IPS-18a (cell line): Measurements from ENCODE around the gene POMGNT1.

ENCODE experiments used
- H3K27ac ChIP-seq: one replicate; pipeline ENCODE4 v1.5.1; 2013; ENCODE audit warnings: low read length
- H3K27me3 ChIP-seq: one replicate; pipeline ENCODE4 v1.6.1; 2013; ENCODE audit warnings: mild to moderate bottlenecking, low read length; ENCODE audit not compliant: control insufficient read depth, insufficient read depth
- H3K36me3 ChIP-seq: one replicate; pipeline ENCODE4 v1.6.1; 2013; ENCODE audit warnings: low read depth, low read length; ENCODE audit not compliant: control insufficient read depth
- H3K4me1 ChIP-seq: one replicate; pipeline ENCODE4 v1.6.1; 2013; ENCODE audit warnings: low read depth, low read length; ENCODE audit not compliant: control insufficient read depth
- H3K4me3 ChIP-seq: one replicate; pipeline ENCODE4 v1.5.1; 2013; ENCODE audit warnings: low read length
- H3K9ac ChIP-seq: one replicate; pipeline ENCODE4 v1.6.1; 2013; ENCODE audit warnings: mild to moderate bottlenecking, low read length, moderate library complexity
- H3K9me3 ChIP-seq: one replicate; pipeline ENCODE4 v1.6.1; 2013; ENCODE audit warnings: low read depth, low read length; ENCODE audit not compliant: control insufficient read depth

The POMGNT1 gene

GRCh38 chr1:46190539-46190938 lies 7.7 kb downstream of the POMGNT1 start:
- no peak overlapping the region for H3K9ac ChIP-seq
- H3K27me3 ChIP-seq: no peaks in the 10 kb centered on the region
- H3K36me3 ChIP-seq: peaks cover 15% of the 10 kb centered on the region
- no peaks in the 10 kb centered on the region for H3K9me3 ChIP-seq
- no peak overlapping the region for H3K4me3 ChIP-seq
- no peaks in the 10 kb centered on the region for H3K4me1 ChIP-seq
- H3K27ac ChIP-seq: no peak overlapping the region

GRCh38 chr1:46188295-46189030 lies 9.8 kb downstream of the POMGNT1 start:
- H3K4me1 ChIP-seq: no peaks in the 10 kb centered on the region
- no peak overlapping the region for H3K9ac ChIP-seq
- no peaks in the 10 kb centered on the region for H3K9me3 ChIP-seq
- H3K36me3 ChIP-seq: peaks cover 15% of the 10 kb centered on the region
- no peak overlapping the region for H3K27ac ChIP-seq
- no peaks in the 10 kb centered on the region for H3K27me3 ChIP-seq
- no peak overlapping the region for H3K4me3 ChIP-seq

GRCh38 chr1:46187106-46187869 lies 10.9 kb downstream of the POMGNT1 start:
- H3K9me3 ChIP-seq: no peaks in the 10 kb centered on the region
- H3K4me3 ChIP-seq: no peak overlapping the region
- H3K27ac ChIP-seq: no peak overlapping the region
- H3K9ac ChIP-seq: no peak overlapping the region
- H3K4me1 ChIP-seq: no peaks in the 10 kb centered on the region
- peaks cover 6% of the 10 kb centered on the region for H3K36me3 ChIP-seq
- no peaks in the 10 kb centered on the region for H3K27me3 ChIP-seq

DNA sequence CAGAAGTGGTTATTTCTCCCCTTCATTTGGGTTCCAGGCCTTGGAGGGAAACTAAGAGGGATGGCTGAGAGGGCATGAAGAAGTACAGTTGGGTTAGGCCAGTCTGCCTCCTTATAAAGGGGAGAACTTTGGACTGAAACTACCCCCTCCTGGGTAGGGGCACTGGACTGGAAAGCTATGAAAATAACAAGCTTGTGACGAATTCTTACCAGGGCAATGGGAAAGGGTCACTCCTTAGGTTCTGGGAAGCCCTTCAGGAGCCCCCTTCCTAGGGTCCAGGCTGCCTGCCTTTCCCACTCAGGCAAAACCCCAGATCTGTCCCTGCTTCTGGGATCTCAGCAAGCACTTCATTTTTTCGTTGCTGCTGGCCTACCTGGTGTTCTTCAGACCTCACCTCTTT lies 12.2 kb downstream of the POMGNT1 start:
- H3K4me1 ChIP-seq: no peaks in the 10 kb centered on the region
- no peak overlapping the region for H3K4me3 ChIP-seq
- H3K27ac ChIP-seq: no peak overlapping the region
- H3K9ac ChIP-seq: no peak overlapping the region
- no peaks in the 10 kb centered on the region for H3K9me3 ChIP-seq
- H3K36me3 ChIP-seq: no peaks in the 10 kb centered on the region
- H3K27me3 ChIP-seq: peaks cover 8% of the 10 kb centered on the region

DNA sequence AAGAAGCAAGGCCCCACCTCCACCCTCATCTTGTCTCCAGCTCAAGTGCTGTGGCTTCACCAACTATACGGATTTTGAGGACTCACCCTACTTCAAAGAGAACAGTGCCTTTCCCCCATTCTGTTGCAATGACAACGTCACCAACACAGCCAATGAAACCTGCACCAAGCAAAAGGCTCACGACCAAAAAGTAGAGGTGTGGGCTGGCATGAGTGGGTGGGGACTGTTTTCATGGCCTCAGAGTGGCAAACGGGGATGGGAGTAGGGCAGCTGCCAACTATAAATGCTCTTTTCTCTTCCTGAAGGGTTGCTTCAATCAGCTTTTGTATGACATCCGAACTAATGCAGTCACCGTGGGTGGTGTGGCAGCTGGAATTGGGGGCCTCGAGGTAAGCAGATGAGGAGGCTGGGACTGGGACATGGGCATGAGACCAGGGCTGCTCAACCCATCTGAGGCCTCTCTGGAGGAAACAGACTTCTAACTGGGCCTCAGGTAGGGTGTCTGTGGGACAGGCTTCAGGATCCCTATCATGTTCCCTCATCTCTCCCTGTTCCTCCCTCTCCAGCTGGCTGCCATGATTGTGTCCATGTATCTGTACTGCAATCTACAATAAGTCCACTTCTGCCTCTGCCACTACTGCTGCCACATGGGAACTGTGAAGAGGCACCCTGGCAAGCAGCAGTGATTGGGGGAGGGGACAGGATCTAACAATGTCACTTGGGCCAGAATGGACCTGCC lies 13.1 kb downstream of the POMGNT1 start:
- no peak overlapping the region for H3K27ac ChIP-seq
- H3K4me1 ChIP-seq: no peaks in the 10 kb centered on the region
- no peak overlapping the region for H3K4me3 ChIP-seq
- no peak overlapping the region for H3K9ac ChIP-seq
- no peaks in the 10 kb centered on the region for H3K36me3 ChIP-seq
- H3K9me3 ChIP-seq: no peaks in the 10 kb centered on the region
- peaks cover 8% of the 10 kb centered on the region for H3K27me3 ChIP-seq

DNA sequence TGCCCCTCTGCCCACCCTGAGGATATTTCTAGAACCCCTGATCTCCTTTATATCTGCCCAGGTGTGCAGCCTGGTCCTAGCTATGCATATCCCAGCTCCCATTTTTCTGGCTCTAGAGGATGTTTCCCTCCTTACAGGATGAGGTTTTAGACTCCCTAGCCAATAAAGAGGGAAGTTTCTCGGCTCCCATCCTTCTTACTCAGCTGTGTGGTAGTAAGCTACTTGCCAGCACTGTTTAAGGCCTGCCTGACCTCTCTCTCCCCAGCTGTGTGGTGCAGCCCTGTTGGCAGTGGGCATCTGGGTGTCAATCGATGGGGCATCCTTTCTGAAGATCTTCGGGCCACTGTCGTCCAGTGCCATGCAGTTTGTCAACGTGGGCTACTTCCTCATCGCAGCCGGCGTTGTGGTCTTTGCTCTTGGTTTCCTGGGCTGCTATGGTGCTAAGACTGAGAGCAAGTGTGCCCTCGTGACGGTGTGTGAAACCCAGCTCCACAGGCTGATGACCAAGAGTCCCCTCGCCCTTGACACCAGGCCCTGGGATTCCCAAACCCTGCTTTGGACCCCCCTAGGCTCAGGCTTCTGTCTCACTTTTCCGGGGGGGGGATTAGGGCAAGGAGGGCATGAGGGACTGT lies 14.2 kb downstream of the POMGNT1 start:
- Histone ChIP-seq H3K4me1 (peaks cover 3% of the 10 kb centered on the region), H3K9me3 (no peaks in the 10 kb centered on the region), H3K36me3 (no peaks in the 10 kb centered on the region), H3K9ac (no peak overlapping the region), H3K27ac (no peak overlapping the region), H3K4me3 (no peak overlapping the region), H3K27me3 (peaks cover 8% of the 10 kb centered on the region)

- peaks cover 8% of the 10 kb centered on the region for H3K27me3 ChIP-seq
- H3K36me3 ChIP-seq: no peaks in the 10 kb centered on the region
- no peaks in the 10 kb centered on the region for H3K9me3 ChIP-seq
- no peak overlapping the region for H3K27ac ChIP-seq
- no peak overlapping the region for H3K4me3 ChIP-seq
- peaks cover 3% of the 10 kb centered on the region for H3K4me1 ChIP-seq
- H3K9ac ChIP-seq: no peak overlapping the region
Observed at GRCh38 chr1:46183079-46183847, 15.0 kb downstream of the POMGNT1 start.

DNA sequence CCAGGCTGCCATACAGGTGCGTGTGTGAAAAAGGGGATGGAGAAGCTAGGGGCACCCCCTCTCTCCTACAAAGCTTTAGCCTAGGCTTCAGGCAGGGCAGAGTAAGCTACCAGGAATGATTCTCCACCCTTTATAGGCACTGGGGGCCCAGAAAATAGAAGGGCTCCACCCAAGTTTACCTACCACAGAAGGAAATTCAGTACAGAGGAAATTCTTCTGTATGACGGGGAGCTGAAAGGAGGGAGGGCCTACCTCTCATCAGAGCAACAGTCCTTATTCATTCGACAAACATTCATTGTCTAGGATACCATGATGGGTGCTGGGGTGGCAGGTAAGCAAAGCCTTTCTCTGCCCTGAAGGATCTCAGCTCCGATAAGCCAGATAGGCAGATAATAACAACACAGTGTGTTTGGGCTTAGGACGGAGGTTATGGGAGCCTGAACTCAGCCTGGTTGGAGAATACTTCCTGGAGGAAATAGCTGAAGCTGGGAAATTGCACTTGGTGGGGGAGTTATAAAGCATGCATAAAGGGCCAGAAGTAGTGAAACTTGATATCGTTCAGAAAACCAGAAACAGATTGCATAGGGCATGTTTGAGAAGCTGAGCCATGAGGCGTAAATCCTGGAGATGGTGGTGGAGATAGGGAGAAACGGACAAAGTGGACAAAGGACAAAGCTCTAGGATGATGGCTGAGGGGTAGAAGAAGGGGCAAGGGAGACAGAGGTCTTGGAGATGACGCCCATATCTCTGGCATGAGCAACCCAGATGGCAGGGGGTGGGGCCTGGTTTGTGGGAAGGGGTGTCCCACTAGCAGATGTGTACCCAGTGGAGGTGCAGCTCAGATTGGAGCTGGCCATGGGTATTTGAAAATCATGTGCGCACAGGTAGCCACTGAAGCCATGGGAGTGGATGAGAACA lies 16.6 kb downstream of the POMGNT1 start:
- no peak overlapping the region for H3K9ac ChIP-seq
- no peak overlapping the region for H3K4me3 ChIP-seq
- H3K27ac ChIP-seq: no peak overlapping the region
- no peaks in the 10 kb centered on the region for H3K36me3 ChIP-seq
- H3K4me1 ChIP-seq: peaks cover 3% of the 10 kb centered on the region
- H3K9me3 ChIP-seq: no peaks in the 10 kb centered on the region
- H3K27me3 ChIP-seq: peaks cover 8% of the 10 kb centered on the region

- Histone ChIP-seq H3K36me3 (no peaks in the 10 kb centered on the region), H3K9ac (no peak overlapping the region), H3K4me3 (no peak overlapping the region), H3K9me3 (no peaks in the 10 kb centered on the region), H3K27me3 (peaks cover 8% of the 10 kb centered on the region), H3K4me1 (peaks cover 3% of the 10 kb centered on the region), H3K27ac (no peak overlapping the region)
Observed at GRCh38 chr1:46180082-46180616, 18.1 kb downstream of the POMGNT1 start.
